T-helper 9 cell (primary cell): ENCODE measurements around the gene KIT.
"Not testable (repeated sequence)": the region's sequence is repeated elsewhere in the genome, so short reads cannot be mapped to it uniquely, and the experiment has no call there.

Source experiments
- DNase-seq: peaks from one replicate; pipeline ENCODE4 v3.0.0-alpha.2; 2020
- total RNA-seq, 2 donors: gene quantifications; one replicate each; lab custom pipeline; 2026; lab: John Stamatoyannopoulos, UW

Gene KIT
- 3.4 to 35.0 reads per million in 2 donors for total RNA-seq

DNA sequence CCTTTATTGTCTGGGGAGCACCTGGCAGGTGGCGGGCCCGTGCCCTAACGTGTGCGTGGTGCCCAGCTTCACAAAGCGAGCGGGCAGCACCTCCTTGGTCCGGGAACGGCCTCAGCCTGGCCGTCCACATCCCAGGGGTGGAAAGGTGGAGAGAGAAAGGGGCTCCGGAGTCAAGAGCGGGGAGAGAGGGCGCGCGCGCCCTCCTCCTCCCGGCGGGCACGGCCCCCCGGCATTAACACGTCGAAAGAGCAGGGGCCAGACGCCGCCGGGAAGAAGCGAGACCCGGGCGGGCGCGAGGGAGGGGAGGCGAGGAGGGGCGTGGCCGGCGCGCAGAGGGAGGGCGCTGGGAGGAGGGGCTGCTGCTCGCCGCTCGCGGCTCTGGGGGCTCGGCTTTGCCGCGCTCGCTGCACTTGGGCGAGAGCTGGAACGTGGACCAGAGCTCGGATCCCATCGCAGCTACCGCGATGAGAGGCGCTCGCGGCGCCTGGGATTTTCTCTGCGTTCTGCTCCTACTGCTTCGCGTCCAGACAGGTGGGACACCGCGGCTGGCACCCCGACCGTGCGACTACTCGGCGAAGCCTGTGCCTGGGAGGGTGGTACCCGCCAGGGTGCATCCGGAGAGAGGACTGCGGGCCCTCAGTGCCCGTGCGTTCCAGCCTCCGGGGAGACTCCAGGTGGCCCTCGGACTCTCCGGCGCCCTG lies at the start of gene KIT:
KIT (plus strand) TSS at position 407 of the 701 bp plus-strand sequence; CDS start at position 465, 58 bp downstream.
- DNase-seq = peak; percentile 14

GRCh38 chr4:54609310-54609709 lies 48.4 kb upstream of the KIT start:
- DNase-seq = no peak

GRCh38 chr4:54614149-54614548 lies 43.6 kb upstream of the KIT start:
- DNase-seq = no peak

- DNase-seq = no peak
Measured at GRCh38 chr4:54620773-54621172, 37.0 kb upstream of the KIT start.

DNA sequence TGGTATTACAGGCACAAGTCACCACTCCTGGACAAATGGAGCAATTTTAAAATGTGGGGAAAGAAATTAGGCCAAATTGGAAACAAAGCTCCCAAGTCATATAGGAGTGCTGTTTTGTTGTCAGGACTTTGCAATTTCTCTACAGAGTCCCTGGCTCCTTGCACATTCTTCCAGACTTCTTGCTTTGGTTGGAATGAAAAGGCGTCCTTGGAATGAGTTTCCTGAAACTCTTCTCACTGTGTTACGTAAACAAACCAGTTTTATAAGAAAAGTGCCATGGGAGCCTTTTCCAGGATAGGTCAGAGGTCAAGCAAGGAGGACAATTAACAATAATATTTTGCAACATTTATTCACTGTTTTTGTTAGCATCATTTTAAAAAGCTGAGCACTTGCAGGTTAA lies 32.4 kb upstream of the KIT start:
- DNase-seq = no peak

- no peak for DNase-seq
Measured at GRCh38 chr4:54626113-54626512, 31.6 kb upstream of the KIT start.

DNA sequence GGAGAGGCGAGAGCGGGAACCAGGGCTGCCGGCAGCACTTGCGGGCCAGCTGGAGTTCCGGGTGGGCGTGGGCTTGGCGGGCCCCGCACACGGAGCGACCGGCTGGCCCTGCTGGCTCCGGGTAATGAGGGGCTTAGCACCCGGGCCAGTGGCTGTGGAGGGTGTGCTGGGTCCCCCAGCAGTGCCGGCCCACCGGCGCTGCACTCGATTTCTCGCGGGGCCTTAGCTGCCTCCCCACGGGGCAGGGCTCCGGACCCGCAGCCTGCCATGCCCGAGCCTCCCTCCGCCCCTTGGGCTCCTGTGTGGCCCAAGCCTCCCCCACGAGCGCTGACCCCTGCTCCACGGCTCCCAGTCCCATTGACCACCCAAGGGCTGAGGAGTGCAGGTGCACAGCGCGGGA lies 25.2 kb upstream of the KIT start:
- no peak for DNase-seq

- DNase-seq = not testable (repeated sequence)
Measured at GRCh38 chr4:54633102-54633740, 24.5 kb upstream of the KIT start.

GRCh38 chr4:54635318-54635717 lies 22.4 kb upstream of the KIT start:
- no peak for DNase-seq

DNA sequence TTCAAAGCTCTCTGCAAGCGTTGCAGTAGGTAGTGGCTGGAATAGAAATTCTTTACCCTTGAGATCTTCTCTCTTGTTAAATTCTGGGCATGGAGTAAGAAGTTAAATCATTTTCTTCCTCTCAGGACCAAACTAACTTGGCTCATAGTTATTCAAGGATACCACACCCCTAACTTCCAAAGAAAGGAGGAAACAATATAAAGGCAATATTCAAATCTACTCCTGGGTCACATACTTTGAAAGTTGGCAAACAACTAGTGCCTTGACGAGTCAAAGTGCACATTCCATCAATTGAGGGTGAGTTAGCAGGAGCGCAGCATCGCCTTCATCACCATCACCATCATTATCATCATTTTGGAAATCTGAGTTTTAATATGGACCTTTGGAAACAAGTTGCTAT lies 20.4 kb upstream of the KIT start:
- no peak for DNase-seq

DNA sequence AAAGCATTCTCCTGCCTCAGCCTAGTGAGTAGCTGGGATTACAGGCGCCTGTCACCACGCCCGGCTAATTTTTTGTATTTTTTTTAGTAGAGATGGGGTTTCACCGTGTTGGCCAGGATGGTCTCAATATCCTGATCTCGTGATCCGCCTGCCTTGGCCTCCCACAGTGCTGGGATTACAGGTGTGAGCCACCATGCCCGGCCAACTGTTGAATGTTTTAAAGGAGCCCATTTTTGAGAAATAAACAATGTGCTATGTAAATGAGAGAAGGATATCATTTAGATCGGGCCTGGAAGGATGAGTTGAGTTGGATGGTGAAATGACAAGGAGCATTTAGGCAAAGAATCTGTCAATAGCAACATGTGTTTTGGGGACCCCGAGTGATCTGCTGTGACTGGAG lies 16.7 kb upstream of the KIT start:
- not testable (repeated sequence) for DNase-seq

- no peak for DNase-seq
Measured at GRCh38 chr4:54643172-54643571, 14.6 kb upstream of the KIT start.

GRCh38 chr4:54643958-54644751 lies 13.6 kb upstream of the KIT start:
- DNase-seq = no peak

- no peak for DNase-seq
Measured at GRCh38 chr4:54645830-54646229, 11.9 kb upstream of the KIT start.

- DNase-seq = no peak
Measured at GRCh38 chr4:54647070-54647469, 10.7 kb upstream of the KIT start.

DNA sequence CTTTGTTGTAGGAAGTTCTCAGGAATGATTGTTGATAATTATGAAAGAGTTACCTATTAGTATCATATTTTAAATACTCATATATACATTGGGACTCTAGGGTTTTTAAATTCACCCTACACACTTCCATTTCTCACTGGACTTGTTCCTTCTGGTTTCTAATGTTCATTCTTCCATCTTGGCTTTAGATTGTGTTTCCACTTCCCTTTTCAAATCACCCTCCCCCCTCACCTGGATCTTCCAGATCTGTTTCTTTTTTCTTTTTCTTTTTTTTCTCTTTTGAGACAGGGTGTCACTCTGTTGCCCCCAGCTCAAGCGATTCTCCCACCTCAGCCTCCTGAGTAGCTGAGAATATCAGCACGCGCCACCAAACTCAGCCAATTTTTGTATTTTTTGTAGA lies 6.7 kb upstream of the KIT start:
- DNase-seq = no peak

- DNase-seq = no peak
Measured at GRCh38 chr4:54654753-54655152, 3.0 kb upstream of the KIT start.

DNA sequence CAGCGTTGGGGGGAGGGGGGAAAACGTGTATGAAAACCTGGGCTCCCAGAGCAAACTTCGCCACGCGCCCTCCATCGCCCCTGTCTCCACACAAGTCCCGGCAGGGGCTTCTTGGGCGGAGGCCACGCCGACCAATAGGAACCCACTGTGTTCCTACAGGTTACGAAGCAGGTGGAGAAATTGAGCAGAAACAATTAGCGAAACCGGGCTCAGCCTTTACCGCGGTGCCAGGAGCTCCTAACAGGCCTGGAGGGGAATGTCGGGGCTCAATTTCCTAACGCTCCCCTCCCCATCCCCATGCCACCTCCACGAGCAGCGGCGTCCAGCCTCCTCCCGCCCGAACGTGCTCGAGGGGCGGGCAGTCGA lies 589 bp upstream of the KIT start:
- DNase-seq = no peak

- DNase-seq = no peak
Measured at GRCh38 chr4:54658252-54659093, 716 bp downstream of the KIT start.

DNA sequence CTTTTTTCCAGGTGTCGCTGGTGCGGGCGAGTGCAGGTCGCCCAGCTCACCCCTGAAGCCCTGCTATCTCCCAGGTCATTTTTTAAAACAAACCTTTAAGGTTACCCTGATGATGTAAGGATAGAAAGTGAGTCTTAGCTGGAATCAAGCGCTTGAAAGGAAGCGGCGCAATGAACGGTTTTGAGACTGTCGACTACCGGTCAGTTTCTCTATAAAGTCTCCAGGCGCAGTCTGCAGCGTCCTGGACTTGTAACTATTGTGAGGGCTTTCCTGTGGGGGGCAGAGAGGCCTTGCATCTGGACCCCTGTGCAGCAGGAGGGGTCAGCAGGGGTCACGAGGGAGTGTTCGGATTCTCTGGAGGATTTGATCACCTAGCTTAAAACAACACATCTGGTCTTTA lies 1.6 kb downstream of the KIT start:
- no peak for DNase-seq

GRCh38 chr4:54659749-54660535 lies 2.2 kb downstream of the KIT start:
- DNase-seq = no peak

- no peak for DNase-seq
Measured at GRCh38 chr4:54660591-54660990, 2.8 kb downstream of the KIT start.
